ENCODE data around the gene IFNAR1.
A peak's percentile ranks its signal among the peaks of the same experiment; 100 is the strongest.

Gene IFNAR1

GRCh38 chr21:33394260-33394659 is 69.5 kb downstream of the IFNAR1 start:
- no peak overlapping the region for H3K27ac ChIP-seq
- DNase-seq (ENCODE audit: low read depth, low spot score) = no peak

GRCh38 chr21:33395891-33396331 is 71.1 kb downstream of the IFNAR1 start:
- DNase-seq (ENCODE audit: low read depth, low spot score) = no peak
- H3K27ac ChIP-seq = no peak overlapping the region

GRCh38 chr21:33396436-33396835 is 71.7 kb downstream of the IFNAR1 start:
- H3K27ac ChIP-seq = no peak overlapping the region
- no peak for DNase-seq (ENCODE audit: low read depth, low spot score)

GRCh38 chr21:33396951-33397350 is 72.2 kb downstream of the IFNAR1 start:
- DNase-seq (ENCODE audit: low read depth, low spot score) = no peak
- no peak overlapping the region for H3K27ac ChIP-seq

- no peak for DNase-seq (ENCODE audit: low read depth, low spot score)
- H3K27ac ChIP-seq = no peak overlapping the region
Observed at GRCh38 chr21:33397717-33398116, 72.9 kb downstream of the IFNAR1 start.

- DNase-seq (ENCODE audit: low read depth, low spot score) = no peak
- no peak overlapping the region for H3K27ac ChIP-seq
Observed at GRCh38 chr21:33398361-33398760, 73.6 kb downstream of the IFNAR1 start.

- no peak for DNase-seq (ENCODE audit: low read depth, low spot score)
- no peak overlapping the region for H3K27ac ChIP-seq
Observed at GRCh38 chr21:33401630-33401992, 76.8 kb downstream of the IFNAR1 start.

GRCh38 chr21:33402001-33402979 is 77.5 kb downstream of the IFNAR1 start:
- DNase-seq (ENCODE audit: low read depth, low spot score) = no peak

GRCh38 chr21:33403128-33403785 is 78.5 kb downstream of the IFNAR1 start, which contains the start of gene IFNGR2:
Gene IFNGR2 (plus strand): TSS chr21:33403413. CDS start chr21:33403544, 131 bp downstream.
- H3K27ac ChIP-seq = peak within 1 kb of the TSS; percentile 89
- no peak for DNase-seq (ENCODE audit: low read depth, low spot score)

More at GRCh38 chr21:33402001-33402979, 77.5 kb downstream of the IFNAR1 start:
- H3K27ac ChIP-seq = peak overlapping the region; percentile 89

- no peak for DNase-seq (ENCODE audit: low read depth, low spot score)
- H3K27ac ChIP-seq = peak overlapping the region; percentile 89
Observed at GRCh38 chr21:33403786-33404585, 79.2 kb downstream of the IFNAR1 start.

- no peak for DNase-seq (ENCODE audit: low read depth, low spot score)
- peak overlapping the region; percentile 89 for H3K27ac ChIP-seq
Observed at GRCh38 chr21:33406493-33406892, 81.7 kb downstream of the IFNAR1 start.
